Stimulated activated memory B cell treated with anti-CD40 and anti-IgM and Interleukin-4, amounts not matched to agents 10 μg/mL and 1 μg/mL and 100 μg/mL, for 72 hours (primary cell): Measurements from ENCODE around the gene MAP2K5.
A peak's percentile ranks its signal among the peaks of the same experiment; 100 is the strongest.

Source experiments
- ATAC-seq: fragments of 150-1000 bp; cut with Tn5 transposase; 2 replicates; pipeline ENCODE4 v1.10.0; 2021
- H3K27ac Mint-ChIP-seq: one replicate; pipeline ENCODE4 v1.8.0; 2022; ENCODE audit warnings: mild to moderate bottlenecking, mixed read lengths
- H3K27me3 Mint-ChIP-seq: one replicate; pipeline ENCODE4 v1.8.0; 2022; ENCODE audit warnings: mixed read lengths
- H3K36me3 Mint-ChIP-seq: one replicate; pipeline ENCODE4 v1.8.0; 2022; ENCODE audit warnings: mixed read lengths
- H3K4me1 Mint-ChIP-seq: one replicate; pipeline ENCODE4 v1.8.0; 2022; ENCODE audit warnings: mixed read lengths
- H3K4me3 Mint-ChIP-seq: one replicate; pipeline ENCODE4 v1.8.0; 2022; ENCODE audit warnings: mild to moderate bottlenecking, moderate library complexity, mixed read lengths
- H3K9me3 Mint-ChIP-seq: one replicate; pipeline ENCODE4 v1.8.0; 2022; ENCODE audit warnings: mixed read lengths

Gene MAP2K5

DNA sequence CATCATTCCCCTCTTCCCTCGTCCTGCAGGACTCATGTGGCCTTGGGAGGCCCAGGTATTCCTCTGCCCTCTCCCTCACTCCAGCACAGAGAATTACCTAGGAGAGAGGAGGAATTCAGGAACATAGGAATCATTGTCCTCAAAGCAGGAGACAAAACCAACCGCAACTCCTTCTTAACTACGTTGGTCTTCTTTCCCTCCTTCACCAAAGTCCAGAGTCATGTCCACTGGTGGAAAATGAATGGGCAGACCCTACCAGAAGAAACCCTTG lies 227.8 kb downstream of the MAP2K5 start:
- no peak overlapping the region for H3K4me3 Mint-ChIP-seq
- peaks cover 23% of the 10 kb centered on the region for H3K4me1 Mint-ChIP-seq
- peaks cover 13% of the 10 kb centered on the region for H3K36me3 Mint-ChIP-seq
- no peaks in the 10 kb centered on the region for H3K9me3 Mint-ChIP-seq
- H3K27ac Mint-ChIP-seq, result no peak overlapping the region
- no peaks in the 10 kb centered on the region for H3K27me3 Mint-ChIP-seq
- ATAC-seq, result no peak

DNA sequence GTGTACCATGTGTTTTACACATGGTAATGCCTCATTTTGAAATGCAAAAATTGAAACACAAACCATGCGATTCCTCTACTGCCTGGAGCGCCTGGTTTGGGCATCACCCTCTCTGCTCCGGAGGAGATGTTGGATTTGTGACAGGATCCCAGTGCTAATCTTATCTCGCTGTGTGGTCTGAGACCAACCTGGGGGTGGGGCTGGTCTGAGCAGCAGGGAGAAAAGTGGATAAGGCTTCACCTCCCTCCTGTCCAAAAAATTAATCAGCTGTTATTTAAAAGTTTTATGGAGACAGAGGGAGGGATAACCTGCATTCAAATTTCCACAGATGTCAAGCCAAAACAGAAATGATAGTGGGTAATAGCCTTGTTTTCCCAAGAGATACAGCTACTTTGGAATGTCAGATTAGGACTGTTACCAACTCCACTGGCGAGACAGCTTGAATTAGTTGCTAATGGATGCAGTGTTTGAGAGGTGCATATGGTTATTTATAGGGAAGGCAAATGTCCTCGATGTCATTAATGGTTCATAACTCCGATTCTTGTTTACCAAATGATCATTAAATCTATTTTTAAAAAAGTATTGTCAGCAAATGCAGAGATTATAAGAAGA lies 228.8 kb downstream of the MAP2K5 start:
- Mint-ChIP-seq H3K9me3 (no peaks in the 10 kb centered on the region), H3K4me3 (no peak overlapping the region), H3K36me3 (peaks cover 18% of the 10 kb centered on the region), H3K27ac (no peak overlapping the region), H3K27me3 (no peaks in the 10 kb centered on the region), H3K4me1 (peaks cover 18% of the 10 kb centered on the region)
- no peak for ATAC-seq

- Mint-ChIP-seq H3K36me3 (peaks cover 18% of the 10 kb centered on the region), H3K4me3 (no peak overlapping the region), H3K9me3 (no peaks in the 10 kb centered on the region), H3K27ac (no peak overlapping the region), H3K27me3 (no peaks in the 10 kb centered on the region), H3K4me1 (peaks cover 3% of the 10 kb centered on the region)
- ATAC-seq, result no peak
These were observed 232.1 kb downstream of the MAP2K5 start for GRCh38 chr15:67774626-67775025.

- ATAC-seq, result no peak
- Mint-ChIP-seq H3K4me3 (no peak overlapping the region), H3K36me3 (peaks cover 16% of the 10 kb centered on the region), H3K27me3 (no peaks in the 10 kb centered on the region), H3K4me1 (peaks cover 9% of the 10 kb centered on the region), H3K27ac (no peak overlapping the region), H3K9me3 (no peaks in the 10 kb centered on the region)
These were observed 232.7 kb downstream of the MAP2K5 start for GRCh38 chr15:67775250-67775649.

- no peaks in the 10 kb centered on the region for H3K9me3 Mint-ChIP-seq
- ATAC-seq, result no peak
- peaks cover 13% of the 10 kb centered on the region for H3K36me3 Mint-ChIP-seq
- no peak overlapping the region for H3K4me3 Mint-ChIP-seq
- H3K4me1 Mint-ChIP-seq, result peaks cover 9% of the 10 kb centered on the region
- no peaks in the 10 kb centered on the region for H3K27me3 Mint-ChIP-seq
- H3K27ac Mint-ChIP-seq, result no peak overlapping the region
These were observed 233.5 kb downstream of the MAP2K5 start for GRCh38 chr15:67775998-67776397.

DNA sequence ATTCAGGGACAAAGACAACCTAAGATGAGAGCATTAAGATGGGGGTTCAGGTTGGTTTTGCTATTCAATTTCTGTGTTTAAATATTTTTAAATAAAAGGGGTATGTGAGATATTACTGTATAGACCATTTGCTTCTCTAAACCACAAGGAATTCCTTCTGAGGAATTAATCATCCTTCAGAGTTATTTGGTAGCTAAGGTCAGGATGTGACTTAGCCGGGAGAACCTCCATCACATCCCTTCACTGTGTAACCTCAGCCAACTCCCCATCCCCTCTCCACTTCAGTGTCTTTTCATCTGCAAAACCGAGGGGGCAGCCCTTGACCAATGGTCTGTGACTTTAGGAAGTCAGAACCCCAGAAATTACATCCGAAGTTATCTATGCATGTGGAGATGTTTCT lies 234.1 kb downstream of the MAP2K5 start:
- Mint-ChIP-seq H3K9me3 (no peaks in the 10 kb centered on the region), H3K36me3 (peaks cover 13% of the 10 kb centered on the region), H3K27me3 (no peaks in the 10 kb centered on the region), H3K4me1 (peaks cover 9% of the 10 kb centered on the region), H3K27ac (no peak overlapping the region), H3K4me3 (no peak overlapping the region)
- no peak for ATAC-seq

DNA sequence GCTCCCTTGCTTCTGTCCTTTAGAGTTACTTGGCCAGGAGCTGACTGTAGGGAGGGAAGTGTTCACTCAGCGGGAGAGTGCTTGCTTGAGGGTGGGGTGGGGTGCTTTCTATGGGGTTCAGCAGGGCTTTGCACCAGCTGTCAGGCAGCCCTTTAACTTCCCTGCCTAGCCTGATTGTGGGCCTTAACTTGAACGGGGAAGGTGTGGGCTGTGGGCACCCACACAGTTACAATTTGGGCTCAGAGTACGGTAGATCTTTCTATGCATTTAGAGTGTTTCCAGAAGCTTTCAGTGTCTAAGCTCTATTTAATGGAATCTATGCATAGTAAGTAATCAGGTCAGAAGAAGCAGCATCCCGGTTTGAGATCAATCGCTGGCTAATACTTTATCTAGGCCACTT lies 234.6 kb downstream of the MAP2K5 start:
- Mint-ChIP-seq H3K27ac (no peak overlapping the region), H3K27me3 (no peaks in the 10 kb centered on the region), H3K36me3 (peaks cover 13% of the 10 kb centered on the region), H3K9me3 (no peaks in the 10 kb centered on the region), H3K4me3 (no peak overlapping the region), H3K4me1 (peaks cover 9% of the 10 kb centered on the region)
- no peak for ATAC-seq

- H3K4me3 Mint-ChIP-seq, result no peak overlapping the region
- H3K4me1 Mint-ChIP-seq, result peaks cover 9% of the 10 kb centered on the region
- H3K9me3 Mint-ChIP-seq, result no peaks in the 10 kb centered on the region
- no peaks in the 10 kb centered on the region for H3K27me3 Mint-ChIP-seq
- no peak for ATAC-seq
- peaks cover 13% of the 10 kb centered on the region for H3K36me3 Mint-ChIP-seq
- H3K27ac Mint-ChIP-seq, result no peak overlapping the region
These were observed 235.3 kb downstream of the MAP2K5 start for GRCh38 chr15:67777773-67778172.

DNA sequence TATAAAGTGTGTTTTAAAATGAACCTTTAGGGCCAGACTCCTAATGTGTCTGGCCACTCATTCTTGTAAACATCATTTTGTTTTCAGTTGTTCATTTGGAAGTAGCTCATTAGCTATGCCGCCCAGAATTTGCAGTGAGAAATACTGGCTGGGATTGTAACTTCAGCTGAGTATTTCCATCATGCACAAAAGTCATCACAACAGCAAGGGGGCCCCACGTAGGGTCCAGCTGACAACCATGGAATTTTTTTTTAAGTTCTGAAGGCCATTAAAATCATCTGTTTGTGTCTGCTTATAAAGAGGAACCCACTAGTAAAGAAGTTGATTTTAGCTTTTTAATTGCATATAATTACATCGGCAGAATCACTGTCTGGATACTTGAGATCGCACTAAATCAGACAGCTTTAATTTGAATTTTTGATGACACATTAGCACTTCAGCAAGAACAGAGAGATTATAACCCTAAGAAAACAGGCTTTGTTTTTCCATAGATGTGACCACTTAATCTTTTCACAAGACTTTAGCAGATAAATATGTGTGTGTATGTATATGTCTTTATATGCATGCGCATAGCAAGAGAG lies 236.6 kb downstream of the MAP2K5 start:
- Mint-ChIP-seq H3K27ac (peak overlapping the region; percentile 36), H3K4me1 (peaks cover 20% of the 10 kb centered on the region), H3K36me3 (peaks cover 13% of the 10 kb centered on the region), H3K27me3 (no peaks in the 10 kb centered on the region), H3K4me3 (no peak overlapping the region), H3K9me3 (no peaks in the 10 kb centered on the region)
- ATAC-seq, result no peak

DNA sequence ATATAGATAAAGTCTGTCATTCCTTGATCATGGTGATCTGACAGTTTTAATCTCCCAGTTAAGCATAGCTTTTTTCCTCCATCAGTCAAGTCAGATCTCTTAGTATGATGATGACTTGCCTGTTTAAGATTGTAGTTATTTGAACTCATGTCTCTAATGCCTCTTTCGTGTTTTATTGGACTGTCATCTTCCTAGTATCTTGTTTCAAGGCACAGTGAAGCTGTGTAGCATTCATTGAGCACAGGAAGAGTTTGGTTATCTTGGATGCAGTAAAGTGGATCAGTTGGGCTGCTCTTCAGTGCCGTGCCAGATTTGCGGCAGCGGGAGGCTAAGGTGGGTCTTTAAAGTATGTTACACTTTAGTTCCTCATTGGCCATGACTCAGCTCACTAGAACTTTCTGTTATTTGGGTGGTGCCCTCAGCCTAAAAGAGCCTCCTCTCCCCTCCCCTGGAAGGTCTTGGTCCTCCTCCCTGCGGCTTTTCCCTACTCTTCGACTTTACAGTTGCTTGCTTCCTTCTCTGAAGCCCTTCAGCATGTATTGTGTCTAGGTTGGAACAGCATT lies 237.1 kb downstream of the MAP2K5 start:
- Mint-ChIP-seq H3K9me3 (no peaks in the 10 kb centered on the region), H3K4me3 (no peak overlapping the region), H3K36me3 (peaks cover 10% of the 10 kb centered on the region), H3K4me1 (peaks cover 26% of the 10 kb centered on the region), H3K27me3 (no peaks in the 10 kb centered on the region), H3K27ac (peak overlapping the region; percentile 36)
- ATAC-seq, result no peak

DNA sequence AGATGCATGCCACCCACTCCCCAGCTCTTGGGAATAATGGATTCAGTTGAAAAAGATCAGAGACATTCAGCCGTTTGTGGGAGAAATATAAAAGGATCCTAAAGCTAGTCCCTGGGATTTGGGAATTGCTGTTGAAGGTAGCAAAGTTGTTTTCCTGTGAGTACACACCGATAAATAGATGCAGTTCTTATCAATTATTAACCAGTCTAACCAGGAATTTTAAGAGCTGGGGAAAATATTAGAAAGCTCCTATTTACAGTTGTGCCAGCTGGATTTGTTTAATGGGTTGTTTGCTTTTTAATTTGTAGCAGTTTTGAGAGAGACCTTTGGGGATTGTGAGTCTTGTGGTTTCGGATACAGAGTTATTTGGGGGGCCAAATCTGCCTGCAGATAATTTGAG lies 238.6 kb downstream of the MAP2K5 start:
- Mint-ChIP-seq H3K4me1 (peaks cover 38% of the 10 kb centered on the region), H3K36me3 (no peaks in the 10 kb centered on the region), H3K27me3 (no peaks in the 10 kb centered on the region), H3K27ac (no peak overlapping the region), H3K4me3 (no peak overlapping the region), H3K9me3 (no peaks in the 10 kb centered on the region)
- ATAC-seq, result no peak

GRCh38 chr15:67781907-67782690 lies 239.6 kb downstream of the MAP2K5 start:
- Mint-ChIP-seq H3K36me3 (peaks cover 6% of the 10 kb centered on the region), H3K4me1 (peaks cover 44% of the 10 kb centered on the region), H3K27me3 (no peaks in the 10 kb centered on the region), H3K27ac (no peak overlapping the region), H3K9me3 (no peaks in the 10 kb centered on the region), H3K4me3 (no peak overlapping the region)
- ATAC-seq, result no peak

GRCh38 chr15:67782691-67782991 lies 240.1 kb downstream of the MAP2K5 start:
- Mint-ChIP-seq H3K27me3 (no peaks in the 10 kb centered on the region), H3K4me1 (peaks cover 46% of the 10 kb centered on the region), H3K36me3 (peaks cover 8% of the 10 kb centered on the region), H3K27ac (no peak overlapping the region), H3K9me3 (no peaks in the 10 kb centered on the region), H3K4me3 (no peak overlapping the region)
- no peak for ATAC-seq

GRCh38 chr15:67783303-67783702 lies 240.8 kb downstream of the MAP2K5 start:
- Mint-ChIP-seq H3K4me3 (no peak overlapping the region), H3K27ac (peak overlapping the region; percentile 73)

DNA sequence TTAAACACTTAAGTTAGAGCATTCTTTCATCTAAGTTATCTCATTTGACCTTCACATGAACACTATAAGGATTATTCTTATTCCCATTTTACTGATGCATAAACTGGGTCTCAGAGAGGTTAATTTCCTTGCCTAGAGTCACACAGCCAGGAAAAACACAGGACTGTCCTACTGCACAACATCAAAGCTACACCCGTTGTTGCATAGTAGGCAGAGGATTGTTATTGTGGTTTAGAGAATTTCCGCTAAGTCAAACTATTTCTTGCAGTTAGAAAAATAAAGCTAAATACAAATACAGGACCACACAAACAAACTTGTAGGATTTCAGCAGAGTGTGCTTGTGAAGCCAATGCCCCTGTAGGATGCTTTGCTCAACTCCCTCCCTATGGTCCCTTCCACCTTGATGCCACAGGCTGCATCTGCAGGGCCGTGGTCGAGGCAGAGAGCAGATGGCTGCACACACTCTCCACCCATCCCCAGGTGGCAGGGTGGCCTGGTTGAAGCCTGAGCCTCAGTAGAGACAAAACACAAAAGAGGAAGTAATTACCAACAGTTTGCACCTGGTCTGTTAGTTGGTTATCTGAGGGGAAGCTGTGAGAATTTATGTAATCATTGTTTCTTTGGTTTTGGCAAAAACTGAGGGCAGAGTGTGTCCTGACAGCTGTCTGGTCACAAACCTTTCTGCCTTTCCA lies 241.7 kb downstream of the MAP2K5 start:
- Mint-ChIP-seq H3K4me1 (peaks cover 46% of the 10 kb centered on the region), H3K27ac (peak overlapping the region; percentile 73), H3K36me3 (peaks cover 8% of the 10 kb centered on the region), H3K4me3 (peak overlapping the region; percentile 54), H3K9me3 (no peaks in the 10 kb centered on the region), H3K27me3 (no peaks in the 10 kb centered on the region)
- peak; percentile 96 for ATAC-seq

More at GRCh38 chr15:67783303-67783702, 240.8 kb downstream of the MAP2K5 start:
- no peaks in the 10 kb centered on the region for H3K9me3 Mint-ChIP-seq
- ATAC-seq, result peak; percentile 87
- H3K4me1 Mint-ChIP-seq, result peaks cover 46% of the 10 kb centered on the region
- H3K27me3 Mint-ChIP-seq, result no peaks in the 10 kb centered on the region
- peaks cover 8% of the 10 kb centered on the region for H3K36me3 Mint-ChIP-seq
